ENCODE results near the gene GALNT7. TPM values are rescaled to one million over a fixed set of nuclear protein-coding genes. Genes with fewer than 3 reads are reported as not detected.

GALNT7 gene
- total RNA-seq, 1 experiment from 2014 or later: 28.9 TPM

GRCh38 chr4:173169428-173170181 is 994 bp downstream of the GALNT7 start:
- Histone ChIP-seq H3K27me3 (ENCODE audit: low read length) (no peaks in the 10 kb centered on the region), H3K27ac (ENCODE audit: low read length) (peak overlapping the region; percentile 88), H3K9me2 (replicated peaks; ENCODE audit: insufficient read depth, low read length) (no peaks in the 10 kb centered on the region), H3K4me3 (ENCODE audit: low read length) (peak overlapping the region; percentile 92), H4K20me1 (ENCODE audit: insufficient read depth, low read depth, low read length) (no peaks in the 10 kb centered on the region), H2AFZ (ENCODE audit: low read length) (no peak overlapping the region), H3K36me3 (ENCODE audit: insufficient read depth, low read length) (no peaks in the 10 kb centered on the region), H3K4me2 (ENCODE audit: low read depth, low read length, poor library complexity, severe bottlenecking) (peak overlapping the region; percentile 87), H3K79me2 (ENCODE audit: low read length) (peaks cover 77% of the 10 kb centered on the region), H3K4me1 (ENCODE audit: low read length) (peaks cover 68% of the 10 kb centered on the region), H3K9me3 (ENCODE audit: low read length) (no peaks in the 10 kb centered on the region), H3K9ac (ENCODE audit: low read length) (peak overlapping the region; percentile 97)
- DNase-seq: peak; percentile 80

GRCh38 chr4:173170182-173170778 is 1.7 kb downstream of the GALNT7 start:
- Histone ChIP-seq H4K20me1 (ENCODE audit: insufficient read depth, low read depth, low read length) (no peaks in the 10 kb centered on the region), H3K9ac (ENCODE audit: low read length) (peak overlapping the region; percentile 97), H3K27ac (ENCODE audit: low read length) (peak overlapping the region; percentile 88), H3K36me3 (ENCODE audit: insufficient read depth, low read length) (no peaks in the 10 kb centered on the region), H2AFZ (ENCODE audit: low read length) (no peak overlapping the region), H3K79me2 (ENCODE audit: low read length) (peaks cover 80% of the 10 kb centered on the region), H3K9me3 (ENCODE audit: low read length) (no peaks in the 10 kb centered on the region), H3K4me1 (ENCODE audit: low read length) (peaks cover 75% of the 10 kb centered on the region), H3K4me2 (ENCODE audit: low read depth, low read length, poor library complexity, severe bottlenecking) (peak overlapping the region; percentile 87), H3K4me3 (ENCODE audit: low read length) (peak overlapping the region; percentile 92), H3K9me2 (replicated peaks; ENCODE audit: insufficient read depth, low read length) (no peaks in the 10 kb centered on the region), H3K27me3 (ENCODE audit: low read length) (no peaks in the 10 kb centered on the region)
- no peak for DNase-seq

- Histone ChIP-seq H3K27me3 (ENCODE audit: low read length) (no peaks in the 10 kb centered on the region), H3K4me3 (ENCODE audit: low read length) (peak overlapping the region; percentile 92), H3K79me2 (ENCODE audit: low read length) (peaks cover 86% of the 10 kb centered on the region), H3K9ac (ENCODE audit: low read length) (peak overlapping the region; percentile 97), H3K4me1 (ENCODE audit: low read length) (peaks cover 79% of the 10 kb centered on the region), H3K4me2 (ENCODE audit: low read depth, low read length, poor library complexity, severe bottlenecking) (peak overlapping the region; percentile 87), H3K36me3 (ENCODE audit: insufficient read depth, low read length) (no peaks in the 10 kb centered on the region), H2AFZ (ENCODE audit: low read length) (no peak overlapping the region), H3K9me2 (replicated peaks; ENCODE audit: insufficient read depth, low read length) (no peaks in the 10 kb centered on the region), H3K9me3 (ENCODE audit: low read length) (no peaks in the 10 kb centered on the region), H3K27ac (ENCODE audit: low read length) (peak overlapping the region; percentile 88), H4K20me1 (ENCODE audit: insufficient read depth, low read depth, low read length) (no peaks in the 10 kb centered on the region)
- no peak for DNase-seq
Measured at GRCh38 chr4:173171098-173171497, 2.5 kb downstream of the GALNT7 start.

- H3K79me2 ChIP-seq (ENCODE audit: low read length): peaks cover 88% of the 10 kb centered on the region
- no peaks in the 10 kb centered on the region for H4K20me1 ChIP-seq (ENCODE audit: insufficient read depth, low read depth, low read length)
- no peaks in the 10 kb centered on the region for H3K9me3 ChIP-seq (ENCODE audit: low read length)
- DNase-seq: no peak
- H3K9me2 ChIP-seq (replicated peaks; ENCODE audit: insufficient read depth, low read length): no peaks in the 10 kb centered on the region
- peak overlapping the region; percentile 87 for H3K4me2 ChIP-seq (ENCODE audit: low read depth, low read length, poor library complexity, severe bottlenecking)
- peak overlapping the region; percentile 88; the same call in 1 of the 2 replicates for H3K27ac ChIP-seq (ENCODE audit: low read length)
- no peak overlapping the region for H2AFZ ChIP-seq (ENCODE audit: low read length)
- H3K9ac ChIP-seq (ENCODE audit: low read length): no peak overlapping the region
- H3K4me3 ChIP-seq (ENCODE audit: low read length): no peak overlapping the region
- no peaks in the 10 kb centered on the region for H3K36me3 ChIP-seq (ENCODE audit: insufficient read depth, low read length)
- no peaks in the 10 kb centered on the region for H3K27me3 ChIP-seq (ENCODE audit: low read length)
- peaks cover 79% of the 10 kb centered on the region for H3K4me1 ChIP-seq (ENCODE audit: low read length)
Measured at GRCh38 chr4:173171987-173172386, 3.4 kb downstream of the GALNT7 start.

GRCh38 chr4:173174184-173174583 is 5.6 kb downstream of the GALNT7 start:
- no peaks in the 10 kb centered on the region for H3K27me3 ChIP-seq (ENCODE audit: low read length)
- peak overlapping the region; percentile 53 for H3K4me2 ChIP-seq (ENCODE audit: low read depth, low read length, poor library complexity, severe bottlenecking)
- peaks cover 96% of the 10 kb centered on the region for H3K79me2 ChIP-seq (ENCODE audit: low read length)
- peaks cover 91% of the 10 kb centered on the region for H3K4me1 ChIP-seq (ENCODE audit: low read length)
- no peak overlapping the region for H3K4me3 ChIP-seq (ENCODE audit: low read length)
- H3K9me2 ChIP-seq (replicated peaks; ENCODE audit: insufficient read depth, low read length): no peaks in the 10 kb centered on the region
- H3K27ac ChIP-seq (ENCODE audit: low read length): peak overlapping the region; percentile 74
- no peak for DNase-seq
- H3K36me3 ChIP-seq (ENCODE audit: insufficient read depth, low read length): no peaks in the 10 kb centered on the region
- peak overlapping the region; percentile 2; the same call in 1 of the 2 replicates for H3K9ac ChIP-seq (ENCODE audit: low read length)
- H3K9me3 ChIP-seq (ENCODE audit: low read length): no peaks in the 10 kb centered on the region
- H2AFZ ChIP-seq (ENCODE audit: low read length): no peak overlapping the region
- H4K20me1 ChIP-seq (ENCODE audit: insufficient read depth, low read depth, low read length): no peaks in the 10 kb centered on the region

GRCh38 chr4:173174594-173175012 is 6.0 kb downstream of the GALNT7 start:
- H3K4me2 ChIP-seq (ENCODE audit: low read depth, low read length, poor library complexity, severe bottlenecking): peak overlapping the region; percentile 53
- H3K36me3 ChIP-seq (ENCODE audit: insufficient read depth, low read length): no peaks in the 10 kb centered on the region
- no peaks in the 10 kb centered on the region for H4K20me1 ChIP-seq (ENCODE audit: insufficient read depth, low read depth, low read length)
- peak overlapping the region; percentile 74 for H3K27ac ChIP-seq (ENCODE audit: low read length)
- H3K9ac ChIP-seq (ENCODE audit: low read length): no peak overlapping the region
- H3K27me3 ChIP-seq (ENCODE audit: low read length): no peaks in the 10 kb centered on the region
- no peak for DNase-seq
- no peak overlapping the region for H2AFZ ChIP-seq (ENCODE audit: low read length)
- H3K9me2 ChIP-seq (replicated peaks; ENCODE audit: insufficient read depth, low read length): no peaks in the 10 kb centered on the region
- H3K4me1 ChIP-seq (ENCODE audit: low read length): peaks cover 95% of the 10 kb centered on the region
- H3K4me3 ChIP-seq (ENCODE audit: low read length): no peak overlapping the region
- no peaks in the 10 kb centered on the region for H3K9me3 ChIP-seq (ENCODE audit: low read length)
- H3K79me2 ChIP-seq (ENCODE audit: low read length): peaks cover 100% of the 10 kb centered on the region

GRCh38 chr4:173176010-173176409 is 7.4 kb downstream of the GALNT7 start:
- no peaks in the 10 kb centered on the region for H3K27me3 ChIP-seq (ENCODE audit: low read length)
- no peaks in the 10 kb centered on the region for H3K9me3 ChIP-seq (ENCODE audit: low read length)
- peak overlapping the region; percentile 78 for H3K27ac ChIP-seq (ENCODE audit: low read length)
- no peaks in the 10 kb centered on the region for H4K20me1 ChIP-seq (ENCODE audit: insufficient read depth, low read depth, low read length)
- peak overlapping the region; percentile 55 for H3K4me2 ChIP-seq (ENCODE audit: low read depth, low read length, poor library complexity, severe bottlenecking)
- H3K4me3 ChIP-seq (ENCODE audit: low read length): peak overlapping the region; percentile 41; the same call in 1 of the 2 replicates
- H2AFZ ChIP-seq (ENCODE audit: low read length): no peak overlapping the region
- no peaks in the 10 kb centered on the region for H3K36me3 ChIP-seq (ENCODE audit: insufficient read depth, low read length)
- H3K9me2 ChIP-seq (replicated peaks; ENCODE audit: insufficient read depth, low read length): no peaks in the 10 kb centered on the region
- 0 out of 2 replicates have a peak overlapping the region, but pooled peaks have one; percentile 27 for H3K9ac ChIP-seq (ENCODE audit: low read length)
- no peak for DNase-seq
- H3K4me1 ChIP-seq (ENCODE audit: low read length): peaks cover 99% of the 10 kb centered on the region
- peaks cover 100% of the 10 kb centered on the region for H3K79me2 ChIP-seq (ENCODE audit: low read length)

- Histone ChIP-seq H3K27me3 (ENCODE audit: low read length) (no peaks in the 10 kb centered on the region), H4K20me1 (ENCODE audit: insufficient read depth, low read depth, low read length) (no peaks in the 10 kb centered on the region), H3K4me3 (ENCODE audit: low read length) (peak overlapping the region; percentile 20; the same call in 1 of the 2 replicates), H3K9me3 (ENCODE audit: low read length) (no peaks in the 10 kb centered on the region), H3K36me3 (ENCODE audit: insufficient read depth, low read length) (no peaks in the 10 kb centered on the region), H3K9ac (ENCODE audit: low read length) (peak overlapping the region; percentile 27; the same call in 1 of the 2 replicates), H3K79me2 (ENCODE audit: low read length) (peaks cover 100% of the 10 kb centered on the region), H3K4me2 (ENCODE audit: low read depth, low read length, poor library complexity, severe bottlenecking) (peak overlapping the region; percentile 55), H3K27ac (ENCODE audit: low read length) (peak overlapping the region; percentile 78), H2AFZ (ENCODE audit: low read length) (no peak overlapping the region), H3K9me2 (replicated peaks; ENCODE audit: insufficient read depth, low read length) (no peaks in the 10 kb centered on the region), H3K4me1 (ENCODE audit: low read length) (peaks cover 99% of the 10 kb centered on the region)
- no peak for DNase-seq
Measured at GRCh38 chr4:173177232-173177631, 8.6 kb downstream of the GALNT7 start.

Measured in Karpas-422 (cell line).